Activated CD4-positive, alpha-beta T cell treated with anti-CD3 and anti-CD28 coated beads for 36 hours (primary cell): ENCODE measurements around the gene CERS3. TPM values are rescaled to one million over a fixed set of nuclear protein-coding genes. Genes with fewer than 3 reads are reported as not detected.

ENCODE experiments used
- ATAC-seq: fragments of 200-7000 bp; cut with Tn5 transposase; one replicate; pipeline ENCODE4 v1.10.0; 2021; ENCODE audit warnings: mild to moderate bottlenecking, moderate library complexity
- CTCF ChIA-PET: fragments of 350-600 bp; sonication (Branson Sonifier 250); formaldehyde crosslinking; loops from one replicate; lab custom pipeline; 2021; ENCODE audit warnings: antibody characterized with exemption; lab: Charles Lee
- POLR2A ChIA-PET: fragments of 350-600 bp; sonication (Branson Sonifier 250); formaldehyde crosslinking; loops from one replicate; lab custom pipeline; 2021; ENCODE audit warnings: antibody characterized with exemption, inconsistent platforms; lab: Charles Lee
- DNase-seq: peaks from one replicate; pipeline ENCODE4 v3.0.0-alpha.2; 2020
- H3K27ac Mint-ChIP-seq: one replicate; pipeline ENCODE4 v1.8.0; 2021; ENCODE audit warnings: mixed read lengths
- H3K27me3 Mint-ChIP-seq: one replicate; pipeline ENCODE4 v1.8.0; 2021; ENCODE audit warnings: mixed read lengths
- H3K36me3 Mint-ChIP-seq: one replicate; pipeline ENCODE4 v1.8.0; 2021; ENCODE audit warnings: low read depth, mixed read lengths
- H3K4me1 Mint-ChIP-seq: one replicate; pipeline ENCODE4 v1.8.0; 2021; ENCODE audit warnings: mixed read lengths
- H3K4me3 Mint-ChIP-seq: one replicate; pipeline ENCODE4 v1.8.0; 2021; ENCODE audit warnings: mild to moderate bottlenecking, moderate library complexity, mixed read lengths
- H3K9me3 Mint-ChIP-seq: one replicate; pipeline ENCODE4 v1.8.0; 2021; ENCODE audit warnings: low read depth, mixed read lengths
- intact Hi-C, 2 experiments: fragments of 100-400 bp; cut with DNase I in 1 of 2; cut with micrococcal nuclease in 1 of 2; formaldehyde crosslinking; loops; one replicate each; pipeline versions ENCODE4 v1.14.2 to v1.15.1; 2022 to 2024; cut with DNase I, micrococcal nuclease
- total RNA-seq, 2 experiments: library from RNA; stranded (reverse); gene quantifications; one replicate each; pipeline ENCODE4 v1.2.3, GENCODE V29; 2021

CERS3 gene
- total RNA-seq, 2 experiments from 2014 or later: 0.41 to 0.60 TPM

- POLR2A ChIA-PET: no interaction called here
- no peaks in the 10 kb centered on the region for H3K27me3 Mint-ChIP-seq
- H3K4me3 Mint-ChIP-seq: no peak overlapping the region
- no peaks in the 10 kb centered on the region for H3K9me3 Mint-ChIP-seq
- intact Hi-C loops: no loop called here
- no peaks in the 10 kb centered on the region for H3K36me3 Mint-ChIP-seq
- CTCF ChIA-PET: interaction anchor here (0.7 to 0.8 kb wide), 2 partner anchors 179 to 191 kb away, joined by 3 read pairs; no protein-coding TSS in a partner anchor
- peaks cover 5% of the 10 kb centered on the region for H3K4me1 Mint-ChIP-seq
- DNase-seq (no peak), ATAC-seq (no peak)
- H3K27ac Mint-ChIP-seq: no peak overlapping the region
Observed at GRCh38 chr15:100529556-100529955, 806 bp upstream of the CERS3 start.

GRCh38 chr15:100526027-100526481 is 2.7 kb downstream of the CERS3 start:
- ChIA-PET POLR2A (no interaction called here), CTCF (interaction anchor here (0.6 to 0.9 kb wide), 2 partner anchors 17 to 37 kb away, joined by 3 read pairs; no protein-coding TSS in a partner anchor)
- Mint-ChIP-seq H3K4me1 (peaks cover 9% of the 10 kb centered on the region), H3K27me3 (no peaks in the 10 kb centered on the region), H3K36me3 (peaks cover 7% of the 10 kb centered on the region), H3K4me3 (no peak overlapping the region), H3K9me3 (no peaks in the 10 kb centered on the region), H3K27ac (no peak overlapping the region)
- intact Hi-C loops: no loop called here
- DNase-seq (no peak), ATAC-seq (no peak)

GRCh38 chr15:100525436-100525835 is 3.3 kb downstream of the CERS3 start:
- CTCF ChIA-PET: interaction anchor here (0.9 kb wide), 1 partner anchor 17 kb away, joined by 3 read pairs; no protein-coding TSS in a partner anchor
- H3K9me3 Mint-ChIP-seq: no peaks in the 10 kb centered on the region
- intact Hi-C loops: no loop called here
- no peak overlapping the region for H3K4me3 Mint-ChIP-seq
- ATAC-seq: no peak
- no peak for DNase-seq
- peaks cover 7% of the 10 kb centered on the region for H3K36me3 Mint-ChIP-seq
- H3K4me1 Mint-ChIP-seq: peaks cover 15% of the 10 kb centered on the region
- no peaks in the 10 kb centered on the region for H3K27me3 Mint-ChIP-seq
- H3K27ac Mint-ChIP-seq: no peak overlapping the region
- POLR2A ChIA-PET: no interaction called here

- CTCF ChIA-PET: interaction anchor here (0.8 kb wide), 1 partner anchor 103 kb away, joined by 3 read pairs; no protein-coding TSS in a partner anchor
- POLR2A ChIA-PET: no interaction called here
- intact Hi-C loops: no loop called here
- H3K36me3 Mint-ChIP-seq: peaks cover 7% of the 10 kb centered on the region
- ATAC-seq (no peak), DNase-seq (no peak)
- H3K27me3 Mint-ChIP-seq: no peaks in the 10 kb centered on the region
- H3K4me3 Mint-ChIP-seq: no peak overlapping the region
- no peak overlapping the region for H3K27ac Mint-ChIP-seq
- H3K4me1 Mint-ChIP-seq: peaks cover 17% of the 10 kb centered on the region
- no peaks in the 10 kb centered on the region for H3K9me3 Mint-ChIP-seq
Observed at GRCh38 chr15:100524326-100524725, 4.4 kb downstream of the CERS3 start.

- ATAC-seq (no peak), DNase-seq (no peak)
- POLR2A ChIA-PET: no interaction called here
- H3K27me3 Mint-ChIP-seq: no peaks in the 10 kb centered on the region
- peaks cover 7% of the 10 kb centered on the region for H3K36me3 Mint-ChIP-seq
- H3K4me1 Mint-ChIP-seq: peaks cover 17% of the 10 kb centered on the region
- intact Hi-C loops: no loop called here
- H3K27ac Mint-ChIP-seq: no peak overlapping the region
- no peaks in the 10 kb centered on the region for H3K9me3 Mint-ChIP-seq
- no peak overlapping the region for H3K4me3 Mint-ChIP-seq
- CTCF ChIA-PET: interaction anchor here (1.5 kb wide), 1 partner anchor 172 kb away, joined by 4 read pairs; no protein-coding TSS in a partner anchor
Observed at GRCh38 chr15:100521907-100522306, 6.8 kb downstream of the CERS3 start.

GRCh38 chr15:100520132-100520921 is 8.4 kb downstream of the CERS3 start:
- ChIA-PET POLR2A (no interaction called here), CTCF (interaction anchor here (0.5 to 1.5 kb wide), 5 partner anchors 14 to 381 kb away, joined by 3 to 4 read pairs (median 3); no protein-coding TSS in a partner anchor)
- no peak overlapping the region for H3K4me3 Mint-ChIP-seq
- peaks cover 7% of the 10 kb centered on the region for H3K36me3 Mint-ChIP-seq
- no peaks in the 10 kb centered on the region for H3K27me3 Mint-ChIP-seq
- H3K27ac Mint-ChIP-seq: peak overlapping the region; percentile 42
- intact Hi-C loops: no loop called here
- H3K4me1 Mint-ChIP-seq: peaks cover 22% of the 10 kb centered on the region
- ATAC-seq (peak; percentile 30), DNase-seq (no peak)
- no peaks in the 10 kb centered on the region for H3K9me3 Mint-ChIP-seq

- Mint-ChIP-seq H3K4me3 (no peak overlapping the region), H3K27ac (no peak overlapping the region), H3K27me3 (no peaks in the 10 kb centered on the region), H3K4me1 (peaks cover 22% of the 10 kb centered on the region), H3K9me3 (no peaks in the 10 kb centered on the region), H3K36me3 (peaks cover 3% of the 10 kb centered on the region)
- intact Hi-C loops: no loop called here
- ATAC-seq (no peak), DNase-seq (no peak)
- ChIA-PET POLR2A (no interaction called here), CTCF (interaction anchor here (1.0 kb wide), 1 partner anchor 8 kb away, joined by 3 read pairs; no protein-coding TSS in a partner anchor)
Observed at GRCh38 chr15:100517846-100518245, 10.9 kb downstream of the CERS3 start.

- POLR2A ChIA-PET: no interaction called here
- no peaks in the 10 kb centered on the region for H3K36me3 Mint-ChIP-seq
- H3K4me3 Mint-ChIP-seq: no peak overlapping the region
- CTCF ChIA-PET: no interaction called here
- DNase-seq: no peak
- intact Hi-C loops: no loop called here
- peaks cover 22% of the 10 kb centered on the region for H3K4me1 Mint-ChIP-seq
- H3K27ac Mint-ChIP-seq: no peak overlapping the region
- no peaks in the 10 kb centered on the region for H3K9me3 Mint-ChIP-seq
- ATAC-seq: no peak
- no peaks in the 10 kb centered on the region for H3K27me3 Mint-ChIP-seq
Observed at GRCh38 chr15:100516643-100517512, 11.9 kb downstream of the CERS3 start.

- DNase-seq (peak; percentile 13), ATAC-seq (peak; percentile 53)
- ChIA-PET POLR2A (no interaction called here), CTCF (no interaction called here)
- H3K36me3 Mint-ChIP-seq: no peaks in the 10 kb centered on the region
- intact Hi-C loops: no loop called here
- H3K27ac Mint-ChIP-seq: no peak overlapping the region
- no peak overlapping the region for H3K4me3 Mint-ChIP-seq
- no peaks in the 10 kb centered on the region for H3K27me3 Mint-ChIP-seq
- H3K4me1 Mint-ChIP-seq: peaks cover 15% of the 10 kb centered on the region
- H3K9me3 Mint-ChIP-seq: no peaks in the 10 kb centered on the region
Observed at GRCh38 chr15:100515758-100516157, 13.0 kb downstream of the CERS3 start.

GRCh38 chr15:100508641-100509300 is 20.0 kb downstream of the CERS3 start:
- CTCF ChIA-PET: interaction anchor here (1.5 kb wide), 1 partner anchor 10 kb away, joined by 3 read pairs; no protein-coding TSS in a partner anchor

GRCh38 chr15:100502651-100503050 is 26.1 kb downstream of the CERS3 start:
- H3K4me1 Mint-ChIP-seq: no peaks in the 10 kb centered on the region
- H3K27ac Mint-ChIP-seq: no peak overlapping the region
- no peaks in the 10 kb centered on the region for H3K27me3 Mint-ChIP-seq
- H3K9me3 Mint-ChIP-seq: no peaks in the 10 kb centered on the region
- POLR2A ChIA-PET: no interaction called here
- H3K4me3 Mint-ChIP-seq: no peak overlapping the region
- intact Hi-C loops: no loop called here
- no peak for DNase-seq
- no peak for ATAC-seq
- CTCF ChIA-PET: no interaction called here
- no peaks in the 10 kb centered on the region for H3K36me3 Mint-ChIP-seq

More at GRCh38 chr15:100508641-100509300, 20.0 kb downstream of the CERS3 start:
- Mint-ChIP-seq H3K4me3 (no peak overlapping the region), H3K4me1 (no peaks in the 10 kb centered on the region), H3K9me3 (no peaks in the 10 kb centered on the region), H3K36me3 (no peaks in the 10 kb centered on the region), H3K27me3 (no peaks in the 10 kb centered on the region), H3K27ac (no peak overlapping the region)
- POLR2A ChIA-PET: no interaction called here
- intact Hi-C loops: no loop called here
- DNase-seq (no peak), ATAC-seq (no peak)
